Mucosa of stomach (tissue), 1 donor: ENCODE data around the gene LGR6.
"Not testable (repeated sequence)": the region's sequence is repeated elsewhere in the genome, so short reads cannot be mapped to it uniquely, and the experiment has no call there.

Experiments
- H3K27me3 ChIP-seq: one replicate; pipeline ENCODE4 v1.7.0; 2013; ENCODE audit warnings: mild to moderate bottlenecking, low read length; ENCODE audit not compliant: control insufficient read depth, insufficient read depth
- H3K36me3 ChIP-seq: one replicate; pipeline ENCODE4 v1.7.0; 2013; ENCODE audit warnings: low read length; ENCODE audit not compliant: control insufficient read depth, insufficient read depth
- H3K4me1 ChIP-seq: one replicate; pipeline ENCODE4 v1.7.0; 2013; ENCODE audit warnings: mild to moderate bottlenecking, low read length; ENCODE audit not compliant: control insufficient read depth, insufficient read depth
- H3K4me3 ChIP-seq: one replicate; pipeline ENCODE4 v1.7.0; 2013; ENCODE audit warnings: low read length
- H3K9ac ChIP-seq: one replicate; pipeline ENCODE4 v1.7.0; 2013; ENCODE audit warnings: mild to moderate bottlenecking, low read length, moderate library complexity
- H3K9me3 ChIP-seq: one replicate; pipeline ENCODE4 v1.7.0; 2013; ENCODE audit warnings: mild to moderate bottlenecking, low read length, moderate library complexity; ENCODE audit not compliant: control insufficient read depth
- donor health status: Pancreatic carcinoma.

LGR6 gene

GRCh38 chr1:202193614-202194327 is at the start of gene LGR6:
Gene LGR6 (plus strand): TSS chr1:202193799. CDS start chr1:202193990, 191 bp downstream.
- Histone ChIP-seq H3K9me3 (no peaks in the 10 kb centered on the region), H3K4me3 (no peak within 1 kb of the TSS), H3K9ac (no peak within 1 kb of the TSS), H3K36me3 (no peaks in the 10 kb centered on the region), H3K4me1 (peaks cover 12% of the 10 kb centered on the region), H3K27me3 (peaks cover 24% of the 10 kb centered on the region)

- Histone ChIP-seq H3K36me3 (no peaks in the 10 kb centered on the region), H3K9ac (peak within 1 kb of the TSS; percentile 89)
Observed at GRCh38 chr1:202144402-202145067, 49.1 kb upstream of the LGR6 start, which contains the start of gene ARL8A. Gene ARL8A (minus strand): TSS chr1:202144737. CDS start chr1:202144572, 165 bp downstream.

GRCh38 chr1:202145068-202145743 is 48.4 kb upstream of the LGR6 start:
- H3K9ac ChIP-seq = peak overlapping the region; percentile 75
- peaks cover 12% of the 10 kb centered on the region for H3K4me1 ChIP-seq
- H3K9me3 ChIP-seq = no peaks in the 10 kb centered on the region
- peaks cover 8% of the 10 kb centered on the region for H3K27me3 ChIP-seq
- H3K4me3 ChIP-seq = peak overlapping the region; percentile 12
- H3K36me3 ChIP-seq = no peaks in the 10 kb centered on the region

More at GRCh38 chr1:202144402-202145067, 49.1 kb upstream of the LGR6 start, which contains the start of gene ARL8A:
- peaks cover 12% of the 10 kb centered on the region for H3K4me1 ChIP-seq
- no peaks in the 10 kb centered on the region for H3K9me3 ChIP-seq
- H3K4me3 ChIP-seq = peak within 1 kb of the TSS; percentile 95
- H3K27me3 ChIP-seq = peaks cover 8% of the 10 kb centered on the region

GRCh38 chr1:202145744-202146140 is 47.9 kb upstream of the LGR6 start:
- H3K9ac ChIP-seq, H3K9me3 ChIP-seq, H3K27me3 ChIP-seq, H3K36me3 ChIP-seq, H3K4me3 ChIP-seq: not testable (repeated sequence)
- H3K4me1 ChIP-seq = peaks cover 12% of the 10 kb centered on the region

GRCh38 chr1:202146279-202146678 is 47.3 kb upstream of the LGR6 start:
- H3K4me1 ChIP-seq = peaks cover 12% of the 10 kb centered on the region
- peaks cover 8% of the 10 kb centered on the region for H3K27me3 ChIP-seq
- no peaks in the 10 kb centered on the region for H3K9me3 ChIP-seq
- no peaks in the 10 kb centered on the region for H3K36me3 ChIP-seq
- no peak overlapping the region for H3K4me3 ChIP-seq
- H3K9ac ChIP-seq = no peak overlapping the region

- Histone ChIP-seq H3K4me3 (no peak overlapping the region), H3K27me3 (peaks cover 8% of the 10 kb centered on the region), H3K9me3 (no peaks in the 10 kb centered on the region), H3K4me1 (peaks cover 12% of the 10 kb centered on the region), H3K9ac (no peak overlapping the region), H3K36me3 (no peaks in the 10 kb centered on the region)
Observed at GRCh38 chr1:202146993-202147392, 46.6 kb upstream of the LGR6 start.

- Histone ChIP-seq H3K4me3 (no peak overlapping the region), H3K4me1 (peaks cover 3% of the 10 kb centered on the region), H3K36me3 (no peaks in the 10 kb centered on the region), H3K9ac (no peak overlapping the region), H3K9me3 (no peaks in the 10 kb centered on the region), H3K27me3 (peaks cover 8% of the 10 kb centered on the region)
Observed at GRCh38 chr1:202148391-202148790, 45.2 kb upstream of the LGR6 start.

GRCh38 chr1:202149566-202149965 is 44.0 kb upstream of the LGR6 start:
- Histone ChIP-seq H3K9ac (no peak overlapping the region), H3K4me1 (no peaks in the 10 kb centered on the region), H3K4me3 (no peak overlapping the region), H3K27me3 (peaks cover 8% of the 10 kb centered on the region), H3K9me3 (no peaks in the 10 kb centered on the region), H3K36me3 (no peaks in the 10 kb centered on the region)

- H3K36me3 ChIP-seq = no peaks in the 10 kb centered on the region
- no peak overlapping the region for H3K9ac ChIP-seq
- no peaks in the 10 kb centered on the region for H3K9me3 ChIP-seq
- H3K4me3 ChIP-seq = no peak overlapping the region
- peaks cover 10% of the 10 kb centered on the region for H3K27me3 ChIP-seq
- H3K4me1 ChIP-seq = peaks cover 6% of the 10 kb centered on the region
Observed at GRCh38 chr1:202150187-202150586, 43.4 kb upstream of the LGR6 start.

- no peak overlapping the region for H3K4me3 ChIP-seq
- peaks cover 9% of the 10 kb centered on the region for H3K4me1 ChIP-seq
- no peak overlapping the region for H3K9ac ChIP-seq
- H3K36me3 ChIP-seq = no peaks in the 10 kb centered on the region
- peaks cover 7% of the 10 kb centered on the region for H3K27me3 ChIP-seq
- no peaks in the 10 kb centered on the region for H3K9me3 ChIP-seq
Observed at GRCh38 chr1:202150602-202151001, 43.0 kb upstream of the LGR6 start.

- Histone ChIP-seq H3K4me3 (no peak overlapping the region), H3K4me1 (peaks cover 9% of the 10 kb centered on the region), H3K9me3 (no peaks in the 10 kb centered on the region), H3K9ac (no peak overlapping the region), H3K27me3 (peaks cover 5% of the 10 kb centered on the region), H3K36me3 (no peaks in the 10 kb centered on the region)
Observed at GRCh38 chr1:202151045-202151444, 42.6 kb upstream of the LGR6 start.

- Histone ChIP-seq H3K9ac (no peak overlapping the region), H3K27me3 (peaks cover 5% of the 10 kb centered on the region), H3K9me3 (no peaks in the 10 kb centered on the region), H3K4me3 (no peak overlapping the region), H3K36me3 (no peaks in the 10 kb centered on the region), H3K4me1 (peaks cover 9% of the 10 kb centered on the region)
Observed at GRCh38 chr1:202152399-202152798, 41.2 kb upstream of the LGR6 start.
